Measurements from ENCODE around the gene LAG3.

DNA sequence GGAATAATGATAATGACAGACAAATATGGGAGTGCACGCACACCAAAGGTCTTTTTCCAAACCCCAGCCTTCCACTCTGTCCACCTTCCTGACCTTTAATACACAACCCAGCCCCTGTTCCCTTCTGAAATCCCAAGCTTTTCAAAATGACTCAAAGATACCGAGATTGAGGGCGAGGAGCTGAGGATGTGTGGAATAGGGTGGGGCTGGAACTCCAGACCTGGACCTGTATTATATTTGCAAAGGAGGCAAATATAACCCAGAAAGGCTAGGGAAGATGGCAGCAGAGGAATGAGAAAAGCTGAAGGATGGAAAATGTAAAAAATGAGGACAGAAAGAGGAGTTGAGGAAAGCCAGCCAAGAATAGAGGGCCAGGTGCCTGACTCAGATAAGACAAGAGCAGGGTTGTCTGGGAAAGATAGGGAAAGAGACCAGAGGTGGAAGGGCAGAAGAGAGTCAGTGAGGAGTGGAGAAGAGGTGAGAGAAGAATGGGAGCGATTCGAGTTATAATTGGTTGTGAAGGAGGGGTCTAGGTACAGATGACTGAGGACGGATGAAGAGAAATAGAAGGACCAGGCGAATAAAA lies 7.2 kb upstream of the LAG3 start:
- TF ChIP-seq, protein P1, sequence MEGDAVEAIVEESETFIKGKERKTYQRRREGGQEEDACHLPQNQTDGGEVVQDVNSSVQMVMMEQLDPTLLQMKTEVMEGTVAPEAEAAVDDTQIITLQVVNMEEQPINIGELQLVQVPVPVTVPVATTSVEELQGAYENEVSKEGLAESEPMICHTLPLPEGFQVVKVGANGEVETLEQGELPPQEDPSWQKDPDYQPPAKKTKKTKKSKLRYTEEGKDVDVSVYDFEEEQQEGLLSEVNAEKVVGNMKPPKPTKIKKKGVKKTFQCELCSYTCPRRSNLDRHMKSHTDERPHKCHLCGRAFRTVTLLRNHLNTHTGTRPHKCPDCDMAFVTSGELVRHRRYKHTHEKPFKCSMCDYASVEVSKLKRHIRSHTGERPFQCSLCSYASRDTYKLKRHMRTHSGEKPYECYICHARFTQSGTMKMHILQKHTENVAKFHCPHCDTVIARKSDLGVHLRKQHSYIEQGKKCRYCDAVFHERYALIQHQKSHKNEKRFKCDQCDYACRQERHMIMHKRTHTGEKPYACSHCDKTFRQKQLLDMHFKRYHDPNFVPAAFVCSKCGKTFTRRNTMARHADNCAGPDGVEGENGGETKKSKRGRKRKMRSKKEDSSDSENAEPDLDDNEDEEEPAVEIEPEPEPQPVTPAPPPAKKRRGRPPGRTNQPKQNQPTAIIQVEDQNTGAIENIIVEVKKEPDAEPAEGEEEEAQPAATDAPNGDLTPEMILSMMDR (conservative IDR thresholded peaks at IDR 0.05), result no peak
- no peak for TF ChIP-seq ZFX (IDR thresholded peaks at IDR 0.05)
